Transverse colon (tissue), 4 donors: Measurements from ENCODE around the gene BIN2. TPM values are rescaled to one million over a fixed set of nuclear protein-coding genes. Genes with fewer than 3 reads are reported as not detected.
A peak's percentile ranks its signal among the peaks of the same experiment; 100 is the strongest.

Experiments used
- DNase-seq: peaks from one replicate; pipeline ENCODE4 v3.0.0-alpha.2; 2019
- H3K27ac ChIP-seq, 4 donors: fragments of 200-600 bp; sonication (generic); 2 replicates each; pipeline ENCODE4 v1.5.1; 2016 to 2018; ENCODE audit warnings: inconsistent platforms in 4 of 4
- H3K27me3 ChIP-seq: fragments of 200-600 bp; sonication (generic); 2 replicates; pipeline ENCODE4 v1.5.1; 2017; ENCODE audit warnings: inconsistent platforms
- H3K36me3 ChIP-seq, 4 donors: fragments of 200-600 bp; sonication (generic); 2 replicates each; pipeline ENCODE4 v1.5.1; 2017 to 2019; ENCODE audit warnings: inconsistent platforms in 4 of 4
- H3K4me1 ChIP-seq, 4 donors: fragments of 200-600 bp; sonication (generic); 2 replicates each; pipeline ENCODE4 v1.5.1; 2017 to 2020; ENCODE audit warnings: inconsistent platforms in 4 of 4
- H3K4me3 ChIP-seq, 4 donors: fragments of 200-600 bp; sonication (generic); 1 replicate in 1 of 4; 2 replicates in 3 of 4; pipeline versions ENCODE4 v1.5.1 to v1.6.1; 2017 to 2019; ENCODE audit warnings: inconsistent platforms in 4 of 4
- H3K9me3 ChIP-seq, 2 donors: fragments of 200-600 bp; sonication (generic); 2 replicates each; pipeline ENCODE4 v1.5.1; 2017 to 2019; ENCODE audit warnings: inconsistent platforms in 2 of 2
- CTCF ChIP-seq, 5 experiments: fragments of 200-600 bp in 3 of 5; fragments of 450-650 bp in 2 of 5; sonication (generic) in 3 of 5; IDR thresholded peaks; 1 replicate in 2 of 5; 2 replicates in 3 of 5; pipeline ENCODE4 v1.5.1; 2016 to 2017; ENCODE audit warnings: antibody characterized with exemption in 5 of 5, inconsistent platforms in 3 of 5, mild to moderate bottlenecking in 2 of 5, moderate library complexity in 1 of 5
- EP300 ChIP-seq: sonication (generic); formaldehyde crosslinking; IDR thresholded peaks from one replicate; pipeline ENCODE4 v1.6.1; 2017; ENCODE audit warnings: antibody characterized with exemption, low read depth
- POLR2A ChIP-seq: fragments of 450-650 bp; IDR thresholded peaks from one replicate; pipeline ENCODE4 v1.6.1; 2016; ENCODE audit warnings: antibody characterized with exemption, mild to moderate bottlenecking, moderate library complexity
- POLR2AphosphoS5 ChIP-seq, 3 donors: sonication (generic); formaldehyde crosslinking; IDR thresholded peaks; one replicate each; pipeline ENCODE4 v1.6.1; 2016; ENCODE audit warnings: antibody characterized with exemption in 3 of 3
- WGBS, 2 donors: methylation state at CpG; one replicate each; pipeline ENCODE4 v1.1.5; 2018; ENCODE audit warnings: low coverage in 1 of 2; 5-methylcytosine and 5-hydroxymethylcytosine counted together
- in situ Hi-C, 4 donors: fragments of 200-750 bp; cut with MboI; loops; one replicate each; pipeline versions ENCODE4 v1.15.0 to v1.15.1; 2017; ENCODE audit warnings: low sequenced_read_pairs in 3 of 4, low pct_ligation_motif_present in 1 of 4, low pct_unique_long_range_greater_than_20kb in 1 of 4
- intact Hi-C: fragments of 100-400 bp; cut with DNase I; formaldehyde crosslinking; loops from one replicate; pipeline ENCODE4 v1.15.1; 2023; ENCODE audit warnings: low total_unique reads
- total RNA-seq, 4 donors: library from RNA; depleted of rRNA; stranded (reverse); fragments of >200 nt; gene quantifications; one replicate each; pipeline ENCODE4 v1.1.0, GENCODE V29; 2016

Gene BIN2
- total RNA-seq, 4 donors from 2014 or later, result 4.0 to 28.8 (median 9.0) TPM

- in situ Hi-C loops (loop anchor here in 2 of 4 donors (10.0 to 25.0 kb wide), 2 partner anchors 65 to 268 kb away; no protein-coding TSS in a partner anchor), intact Hi-C loops (no loop called here)
- no peak overlapping the region for H3K27ac ChIP-seq
- no peak for TF ChIP-seq EP300
- no peak for TF ChIP-seq POLR2A
- TF ChIP-seq POLR2AphosphoS5 (IDR thresholded peaks at IDR 0.05), result no peak
- no peak for TF ChIP-seq CTCF (IDR thresholded peaks at IDR 0.05)
- H3K4me3 ChIP-seq, result no peak overlapping the region
- no peaks in the 10 kb centered on the region for H3K27me3 ChIP-seq
- H3K36me3 ChIP-seq, result no peaks in the 10 kb centered on the region
- H3K9me3 ChIP-seq, result no peaks in the 10 kb centered on the region
- DNase-seq, result no peak
- peaks cover 0 to 33% (median 10%) of the 10 kb centered on the region in 4 donors for H3K4me1 ChIP-seq
These were observed 6.2 kb upstream of the BIN2 start for GRCh38 chr12:51330186-51330585.

- 69 to 82% methylated on average over 3 to 5 of the region's 5 CpGs for WGBS, 2 donors
- H3K9me3 ChIP-seq, result no peaks in the 10 kb centered on the region
- H3K27me3 ChIP-seq, result no peaks in the 10 kb centered on the region
- peaks cover 0 to 33% (median 10%) of the 10 kb centered on the region in 4 donors for H3K4me1 ChIP-seq
- no peaks in the 10 kb centered on the region for H3K36me3 ChIP-seq
- intact Hi-C loops, result no loop called here
- in situ Hi-C loops, result loop anchor here in 2 of 4 donors (10.0 to 25.0 kb wide), 2 partner anchors 65 to 267 kb away; no protein-coding TSS in a partner anchor
- no peak for DNase-seq
- TF ChIP-seq EP300 (no peak), CTCF (IDR thresholded peaks at IDR 0.05) (no peak), POLR2A (no peak), POLR2AphosphoS5 (IDR thresholded peaks at IDR 0.05) (no peak)
- no peak overlapping the region for H3K27ac ChIP-seq
- no peak overlapping the region for H3K4me3 ChIP-seq
These were observed 5.8 kb upstream of the BIN2 start for GRCh38 chr12:51329742-51330141.

DNA sequence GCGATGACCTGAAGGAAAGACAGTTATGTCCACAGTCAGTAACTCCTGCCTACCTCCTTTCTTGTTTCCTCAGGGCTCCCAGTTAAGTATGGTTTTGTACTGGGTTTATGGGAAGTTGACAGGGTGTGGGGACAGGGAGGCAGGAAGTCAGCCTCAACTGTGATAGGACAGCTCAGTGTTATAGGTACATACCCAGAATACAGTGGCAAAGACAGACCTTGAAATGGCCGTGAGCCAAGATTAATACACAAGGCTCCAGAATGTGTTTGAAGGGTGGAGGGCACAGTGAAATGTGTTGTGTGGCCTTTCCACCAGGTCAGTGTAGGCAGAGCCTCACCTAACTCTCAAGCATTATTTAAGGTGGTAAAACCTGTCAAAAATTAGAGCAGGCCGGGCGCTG is 4.6 kb upstream of the BIN2 start:
- Histone ChIP-seq H3K4me3 (no peak overlapping the region), H3K36me3 (no peaks in the 10 kb centered on the region), H3K27ac (no peak overlapping the region), H3K9me3 (no peaks in the 10 kb centered on the region), H3K4me1 (peaks cover 0 to 27% (median 6%) of the 10 kb centered on the region in 4 donors), H3K27me3 (no peaks in the 10 kb centered on the region)
- TF ChIP-seq EP300 (no peak), CTCF (IDR thresholded peaks at IDR 0.05) (no peak), POLR2A (no peak), POLR2AphosphoS5 (IDR thresholded peaks at IDR 0.05) (no peak)
- WGBS, 2 donors, result 57 to 85% methylated on average over 2 to 4 of the region's 4 CpGs
- DNase-seq, result no peak
- in situ Hi-C loops (loop anchor here in 2 of 4 donors (25.0 kb wide), 1 partner anchor 266 kb away; no protein-coding TSS in a partner anchor), intact Hi-C loops (no loop called here)

- intact Hi-C loops (no loop called here), in situ Hi-C loops (loop anchor here in 2 of 4 donors (25.0 kb wide), 1 partner anchor 265 kb away; no protein-coding TSS in a partner anchor)
- H3K27ac ChIP-seq, result peak overlapping the region; percentile 33 to 52 (median 41)
- peaks cover 0 to 24% (median 6%) of the 10 kb centered on the region in 4 donors for H3K4me1 ChIP-seq
- no peaks in the 10 kb centered on the region for H3K9me3 ChIP-seq
- no peaks in the 10 kb centered on the region for H3K27me3 ChIP-seq
- no peak for DNase-seq
- H3K36me3 ChIP-seq, result no peaks in the 10 kb centered on the region
- no peak for TF ChIP-seq EP300
- TF ChIP-seq POLR2A, result no peak
- no peak for TF ChIP-seq CTCF (IDR thresholded peaks at IDR 0.05)
- no peak for TF ChIP-seq POLR2AphosphoS5 (IDR thresholded peaks at IDR 0.05)
- 73 to 80% methylated on average over 6 to 7 of the region's 7 CpGs for WGBS, 2 donors
- H3K4me3 ChIP-seq, result no peak overlapping the region
These were observed 2.9 kb upstream of the BIN2 start for GRCh38 chr12:51326698-51327439.
